Measurements from ENCODE around the gene SLC43A2. TPM values are rescaled to one million over a fixed set of nuclear protein-coding genes. Genes with fewer than 3 reads are reported as not detected.
A peak's percentile ranks its signal among the peaks of the same experiment; 100 is the strongest.

Gene SLC43A2
- total RNA-seq, 2 experiments from 2014 or later: 0.40 to 0.52 TPM

DNA sequence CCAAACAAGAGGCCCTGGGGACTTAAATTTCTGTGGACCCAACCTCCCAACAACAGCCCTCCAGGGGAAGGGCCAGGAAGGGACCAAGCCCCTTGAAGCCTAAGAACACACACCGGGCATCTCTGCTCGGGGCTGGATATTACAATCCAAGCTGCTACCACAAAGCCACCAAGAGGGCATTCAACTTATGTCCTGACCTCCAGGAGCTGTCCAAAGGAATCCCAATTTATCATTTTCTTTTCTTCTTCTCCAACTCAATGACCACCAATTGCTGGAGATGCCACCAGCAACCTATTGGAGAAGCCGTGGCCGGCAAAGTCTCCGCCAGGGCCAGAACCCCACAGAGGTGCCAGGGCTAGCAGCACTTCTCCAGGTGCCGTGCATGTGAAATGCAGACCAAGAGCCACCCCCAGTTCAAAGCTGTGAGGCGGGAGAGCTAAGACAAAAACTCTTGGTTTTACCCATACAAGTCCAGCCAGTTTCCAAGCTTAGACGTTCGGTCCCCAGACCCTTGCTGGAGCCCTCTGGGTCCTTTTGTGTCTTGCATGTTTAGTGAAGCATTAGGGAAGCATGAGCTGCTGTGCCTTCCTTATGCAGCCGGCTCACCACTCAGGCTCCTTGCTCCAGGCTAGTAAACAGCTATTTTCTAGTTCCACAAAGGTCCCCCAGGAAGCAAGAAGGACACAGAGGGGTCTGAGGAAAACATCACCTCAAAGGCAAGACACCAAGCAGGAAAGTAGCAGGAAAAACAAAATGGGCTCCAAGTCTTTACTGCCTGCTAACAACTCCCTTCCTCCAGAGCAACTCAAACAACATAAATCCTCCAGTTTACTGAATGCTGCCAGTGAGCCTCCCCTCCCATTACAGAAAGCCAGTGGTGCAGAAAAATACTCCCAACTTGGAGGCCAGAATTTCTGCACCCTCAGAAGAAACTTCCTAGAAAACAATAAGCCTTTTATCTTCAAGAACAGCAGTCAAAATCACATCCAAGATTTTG lies 69.3 kb downstream of the SLC43A2 start:
- ChIA-PET POLR2A (interaction anchor here (0.6 kb wide), 1 partner anchor 116 kb away, joined by 4 read pairs; no protein-coding TSS in a partner anchor), CTCF (interaction anchor here (1.0 to 1.4 kb wide), 2 partner anchors 10 to 15 kb away, joined by 3 to 6 read pairs; no protein-coding TSS in a partner anchor)
- H3K4me3 Mint-ChIP-seq: no peak overlapping the region
- H3K27ac Mint-ChIP-seq: peak overlapping the region; percentile 11
- peaks cover 9% of the 10 kb centered on the region for H3K36me3 Mint-ChIP-seq (ENCODE audit: low read depth)
- H3K27me3 Mint-ChIP-seq: peaks cover 4% of the 10 kb centered on the region
- H3K4me1 Mint-ChIP-seq: peaks cover 41% of the 10 kb centered on the region
- no peak for DNase-seq
- H3K9me3 Mint-ChIP-seq: no peaks in the 10 kb centered on the region

DNA sequence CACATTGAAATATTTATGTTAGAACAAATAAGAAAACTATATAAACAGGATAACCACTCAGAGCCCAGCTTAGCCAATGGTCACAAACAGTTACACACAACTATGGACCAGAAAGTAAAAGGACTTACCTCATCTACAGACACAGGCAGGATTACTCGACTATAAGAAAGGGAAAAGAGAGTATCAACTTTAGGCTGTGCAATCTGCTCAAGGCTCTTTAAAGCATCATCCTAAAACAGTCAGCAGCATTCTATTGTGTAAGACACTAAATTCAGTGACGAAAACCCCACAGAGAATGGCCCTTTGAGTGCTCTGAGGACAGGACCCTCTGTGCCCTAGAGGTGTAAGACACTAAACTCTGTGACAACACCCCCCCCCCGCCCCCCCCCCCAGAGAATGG lies 70.2 kb downstream of the SLC43A2 start:
- POLR2A ChIA-PET: no interaction called here
- Mint-ChIP-seq H3K9me3 (no peaks in the 10 kb centered on the region), H3K27ac (no peak overlapping the region), H3K36me3 (ENCODE audit: low read depth) (peaks cover 9% of the 10 kb centered on the region), H3K4me3 (no peak overlapping the region), H3K4me1 (peaks cover 33% of the 10 kb centered on the region), H3K27me3 (no peaks in the 10 kb centered on the region)
- CTCF ChIA-PET: interaction anchor here (1.0 to 1.4 kb wide), 2 partner anchors 9 to 16 kb away, joined by 3 to 6 read pairs; no protein-coding TSS in a partner anchor
- no peak for DNase-seq

- H3K4me3 Mint-ChIP-seq: no peak overlapping the region
- no peaks in the 10 kb centered on the region for H3K27me3 Mint-ChIP-seq
- no peak for DNase-seq
- ChIA-PET POLR2A (no interaction called here), CTCF (interaction anchor here (0.6 kb wide), 1 partner anchor 29 kb away, joined by 3 read pairs; no protein-coding TSS in a partner anchor)
- H3K9me3 Mint-ChIP-seq: no peaks in the 10 kb centered on the region
- H3K27ac Mint-ChIP-seq: no peak overlapping the region
- peaks cover 28% of the 10 kb centered on the region for H3K4me1 Mint-ChIP-seq
- peaks cover 11% of the 10 kb centered on the region for H3K36me3 Mint-ChIP-seq (ENCODE audit: low read depth)
Measured at GRCh38 chr17:1557355-1558095, 71.1 kb downstream of the SLC43A2 start.

DNA sequence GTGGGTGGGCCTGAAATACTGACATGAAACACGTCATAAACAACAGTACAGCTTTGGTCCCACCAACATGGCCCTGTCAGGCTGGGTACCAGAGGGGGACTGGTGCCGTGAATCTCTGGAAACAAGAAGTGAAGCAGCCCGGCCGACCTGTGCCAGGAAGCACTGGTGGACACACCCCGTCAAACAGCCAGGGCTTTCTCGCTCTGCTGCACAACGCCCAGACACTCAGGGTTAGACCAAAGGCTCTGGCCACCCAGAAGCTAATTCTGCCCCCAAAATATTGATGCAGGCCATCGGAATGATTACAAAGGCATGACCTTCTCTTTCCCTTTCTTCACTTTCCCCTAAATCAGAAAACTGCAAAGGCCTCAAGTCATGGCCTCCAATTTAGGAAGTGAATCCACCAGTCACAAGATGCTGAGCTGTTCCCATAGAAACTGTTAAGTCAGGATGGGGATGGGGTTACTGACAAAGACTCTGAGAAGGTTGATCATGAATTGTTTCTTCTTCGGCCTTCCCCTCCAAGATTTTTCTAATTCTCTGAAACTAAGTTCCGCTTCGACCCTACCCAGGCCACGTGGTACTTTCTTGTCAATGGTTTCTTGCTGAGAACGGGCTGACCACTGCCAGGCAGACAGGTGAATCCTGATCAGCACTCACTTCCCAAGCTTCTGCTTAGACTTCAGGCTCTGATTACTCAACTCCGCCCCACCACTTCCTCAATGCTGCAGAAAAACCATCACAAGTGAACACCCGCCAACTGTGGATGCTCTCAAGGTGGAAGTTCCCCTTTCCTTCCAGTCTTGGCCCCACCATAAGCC lies 72.8 kb downstream of the SLC43A2 start:
- H3K4me3 Mint-ChIP-seq: no peak overlapping the region
- no peaks in the 10 kb centered on the region for H3K27me3 Mint-ChIP-seq
- H3K4me1 Mint-ChIP-seq: peaks cover 19% of the 10 kb centered on the region
- H3K9me3 Mint-ChIP-seq: no peaks in the 10 kb centered on the region
- H3K27ac Mint-ChIP-seq: no peak overlapping the region
- no peak for DNase-seq
- peaks cover 12% of the 10 kb centered on the region for H3K36me3 Mint-ChIP-seq (ENCODE audit: low read depth)
- ChIA-PET POLR2A (no interaction called here), CTCF (no interaction called here)

DNA sequence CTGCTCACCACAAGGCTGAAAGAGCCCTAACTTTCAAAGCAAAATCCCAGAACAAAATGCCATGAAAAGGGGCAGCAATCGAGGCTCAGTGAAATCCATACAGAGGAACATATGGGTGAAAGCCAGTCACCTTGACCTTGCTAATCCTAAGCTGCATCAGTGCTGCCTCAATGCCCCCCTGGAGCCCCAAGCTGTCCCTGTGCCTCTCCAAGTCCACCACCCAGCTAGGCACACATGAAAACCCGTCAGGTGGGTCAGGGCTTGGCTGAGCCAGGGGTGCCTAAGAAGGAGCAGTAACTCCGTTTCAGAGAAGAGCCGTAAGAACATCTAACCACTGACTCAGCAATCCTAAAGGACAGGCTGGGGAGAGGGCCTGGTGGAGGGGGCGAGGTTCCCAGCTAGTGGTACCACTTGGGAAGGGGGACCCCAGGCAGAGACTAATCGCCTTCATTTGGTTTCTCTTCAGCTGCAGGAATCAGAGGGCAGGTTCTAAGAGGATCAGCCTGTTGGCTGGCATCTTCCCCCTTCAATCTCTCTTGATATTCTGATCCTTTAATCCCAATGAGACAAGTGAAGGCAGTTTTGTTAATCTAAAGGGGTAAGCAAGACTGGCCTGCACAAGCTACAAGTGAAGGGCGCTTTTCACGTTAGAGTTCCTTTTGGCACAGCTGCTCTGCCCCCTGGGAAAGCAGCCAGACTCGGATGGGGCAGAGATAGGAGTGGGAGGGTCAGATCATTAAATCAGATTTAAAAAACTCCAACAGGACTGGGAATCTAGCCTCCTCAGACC lies 73.7 kb downstream of the SLC43A2 start:
- no peak overlapping the region for H3K4me3 Mint-ChIP-seq
- DNase-seq: no peak
- H3K9me3 Mint-ChIP-seq: no peaks in the 10 kb centered on the region
- no peak overlapping the region for H3K27ac Mint-ChIP-seq
- peaks cover 19% of the 10 kb centered on the region for H3K36me3 Mint-ChIP-seq (ENCODE audit: low read depth)
- no peaks in the 10 kb centered on the region for H3K27me3 Mint-ChIP-seq
- peaks cover 13% of the 10 kb centered on the region for H3K4me1 Mint-ChIP-seq
- CTCF ChIA-PET: no interaction called here
- POLR2A ChIA-PET: no interaction called here

DNA sequence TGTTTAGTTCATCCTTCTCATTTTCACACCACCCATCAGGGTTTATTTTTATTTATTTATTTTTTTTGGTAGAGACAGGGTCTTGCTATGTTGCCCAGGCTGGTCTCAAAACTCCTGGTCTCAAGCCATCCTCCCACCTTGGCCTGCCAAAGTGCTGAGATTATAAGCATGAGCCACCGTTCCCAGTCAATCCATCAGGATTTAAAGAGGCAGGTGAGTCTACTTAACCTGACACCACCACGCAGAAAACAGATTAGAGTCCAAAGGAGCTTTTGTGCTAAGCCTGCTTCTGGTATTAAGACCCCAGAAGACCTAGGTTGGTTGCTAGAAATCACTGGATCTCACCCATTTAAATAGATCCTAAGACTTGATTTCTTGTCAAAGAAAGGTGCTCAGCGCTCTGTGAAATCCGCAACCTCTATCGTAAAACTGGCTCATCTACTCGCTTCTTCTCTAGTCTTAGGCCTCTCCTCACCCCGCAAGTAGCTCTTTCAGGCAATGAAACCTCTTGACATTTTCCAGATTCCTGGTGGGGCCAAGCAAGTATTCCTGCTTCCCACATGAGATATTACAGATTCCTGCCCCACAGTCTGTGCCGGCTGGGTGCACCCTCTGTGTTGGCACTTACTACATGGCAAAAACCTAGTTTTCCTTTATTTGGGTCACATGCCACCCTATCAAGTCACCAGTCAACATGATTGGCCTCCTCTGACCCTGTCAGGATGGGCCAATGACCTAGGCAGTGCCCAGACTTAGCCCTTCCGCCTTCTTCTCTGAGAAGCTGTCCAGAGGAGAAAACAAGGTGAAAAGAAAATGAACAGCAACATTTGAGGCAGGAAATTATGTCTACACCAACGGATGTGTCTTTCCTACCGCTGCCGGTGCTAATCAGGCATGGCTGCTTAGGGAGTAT lies 75.0 kb downstream of the SLC43A2 start:
- Mint-ChIP-seq H3K27me3 (no peaks in the 10 kb centered on the region), H3K4me1 (peaks cover 13% of the 10 kb centered on the region), H3K36me3 (ENCODE audit: low read depth) (peaks cover 17% of the 10 kb centered on the region), H3K9me3 (no peaks in the 10 kb centered on the region), H3K4me3 (no peak overlapping the region), H3K27ac (no peak overlapping the region)
- no peak for DNase-seq
- ChIA-PET POLR2A (no interaction called here), CTCF (no interaction called here)

DNA sequence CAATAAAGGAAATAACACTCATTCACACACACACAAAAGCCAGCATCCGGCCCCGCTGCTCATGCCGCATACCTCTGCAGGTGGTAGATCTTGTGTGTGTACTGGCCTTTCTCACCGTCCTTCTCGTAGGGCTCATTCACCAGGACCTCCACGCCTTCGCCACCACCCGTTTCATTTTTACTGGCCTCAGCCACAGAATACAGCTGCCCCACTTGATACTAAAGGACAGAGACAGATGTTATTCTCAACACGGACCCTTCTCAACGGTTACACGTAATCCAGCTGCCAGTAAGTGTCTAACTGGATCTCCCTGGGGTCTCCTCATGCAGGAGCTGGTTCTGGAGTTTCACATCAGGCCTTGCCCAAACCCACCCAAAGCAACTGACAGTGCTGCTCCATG lies 75.7 kb downstream of the SLC43A2 start:
- H3K27me3 Mint-ChIP-seq: no peaks in the 10 kb centered on the region
- no peak for DNase-seq
- H3K4me1 Mint-ChIP-seq: peaks cover 13% of the 10 kb centered on the region
- ChIA-PET POLR2A (no interaction called here), CTCF (no interaction called here)
- H3K4me3 Mint-ChIP-seq: no peak overlapping the region
- no peaks in the 10 kb centered on the region for H3K9me3 Mint-ChIP-seq
- H3K27ac Mint-ChIP-seq: no peak overlapping the region
- peaks cover 17% of the 10 kb centered on the region for H3K36me3 Mint-ChIP-seq (ENCODE audit: low read depth)

- peaks cover 7% of the 10 kb centered on the region for H3K4me1 Mint-ChIP-seq
- H3K9me3 Mint-ChIP-seq: no peaks in the 10 kb centered on the region
- no peak overlapping the region for H3K4me3 Mint-ChIP-seq
- H3K27ac Mint-ChIP-seq: no peak overlapping the region
- H3K36me3 Mint-ChIP-seq (ENCODE audit: low read depth): peaks cover 11% of the 10 kb centered on the region
- ChIA-PET POLR2A (interaction anchor here (0.7 kb wide), 1 partner anchor 161 kb away, joined by 3 read pairs; no protein-coding TSS in a partner anchor), CTCF (interaction anchor here (0.5 kb wide), 1 partner anchor 428 kb away, joined by 3 read pairs; no protein-coding TSS in a partner anchor)
- DNase-seq: no peak
- H3K27me3 Mint-ChIP-seq: no peaks in the 10 kb centered on the region
Measured at GRCh38 chr17:1551741-1552140, 76.9 kb downstream of the SLC43A2 start.

DNA sequence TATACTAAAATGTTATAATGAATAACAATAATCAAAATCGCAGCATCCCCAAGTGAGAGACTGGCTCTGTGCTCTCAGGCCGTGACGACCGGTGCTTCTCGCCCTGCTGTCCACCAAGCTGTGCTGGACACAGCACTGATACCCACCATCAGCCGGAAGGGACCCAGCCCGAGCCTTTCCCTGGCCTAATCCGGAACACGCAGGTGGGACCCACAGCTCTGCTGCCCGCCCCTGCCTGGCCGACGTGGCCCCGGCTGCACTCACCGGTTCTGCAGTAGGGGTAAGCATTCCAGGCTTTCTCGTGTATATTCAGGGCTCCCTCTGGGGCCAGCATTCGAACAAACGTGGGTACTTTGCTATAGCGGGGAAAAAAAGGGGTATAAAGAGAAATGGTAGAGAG lies 80.6 kb downstream of the SLC43A2 start:
- CTCF ChIA-PET: interaction anchor here (2.8 kb wide), 1 partner anchor 11 kb away, joined by 6 read pairs; no protein-coding TSS in a partner anchor
- H3K4me1 Mint-ChIP-seq: no peaks in the 10 kb centered on the region
- POLR2A ChIA-PET: no interaction called here
- peaks cover 11% of the 10 kb centered on the region for H3K36me3 Mint-ChIP-seq (ENCODE audit: low read depth)
- no peaks in the 10 kb centered on the region for H3K9me3 Mint-ChIP-seq
- H3K27ac Mint-ChIP-seq: no peak overlapping the region
- no peak overlapping the region for H3K4me3 Mint-ChIP-seq
- DNase-seq: no peak
- no peaks in the 10 kb centered on the region for H3K27me3 Mint-ChIP-seq

DNA sequence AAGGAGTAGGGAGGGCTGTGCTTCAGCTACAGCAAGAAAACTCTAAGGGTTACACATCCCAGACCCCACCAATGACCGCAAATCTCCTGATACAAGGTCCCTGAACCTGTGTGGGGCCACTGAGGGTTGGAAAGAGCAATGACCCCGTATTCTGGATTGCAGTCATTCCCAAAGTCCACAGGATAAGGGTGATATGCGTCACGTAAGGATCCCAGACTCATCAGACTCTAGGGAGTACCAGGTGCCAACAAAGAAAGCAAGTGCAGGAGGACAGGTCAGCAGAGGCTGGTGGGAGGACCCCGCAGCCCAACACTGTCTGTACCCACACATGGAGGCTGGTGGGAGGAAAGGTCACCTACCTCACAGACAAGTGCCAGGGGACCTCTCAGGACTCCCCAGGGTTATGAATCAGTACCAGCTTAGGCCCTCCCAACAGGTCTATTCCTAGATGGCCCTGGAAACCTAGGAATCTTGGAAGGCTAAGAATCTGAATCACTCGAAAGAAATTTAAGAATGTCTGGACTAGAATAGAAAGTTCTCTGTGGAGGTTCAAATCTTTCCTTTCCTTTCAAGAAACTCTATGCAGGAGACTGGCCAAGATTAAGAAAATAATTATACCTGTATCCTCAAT lies 82.2 kb downstream of the SLC43A2 start:
- Mint-ChIP-seq H3K9me3 (no peaks in the 10 kb centered on the region), H3K36me3 (ENCODE audit: low read depth) (peaks cover 10% of the 10 kb centered on the region), H3K4me3 (no peak overlapping the region), H3K27ac (no peak overlapping the region), H3K4me1 (no peaks in the 10 kb centered on the region), H3K27me3 (no peaks in the 10 kb centered on the region)
- POLR2A ChIA-PET: no interaction called here
- no peak for DNase-seq
- CTCF ChIA-PET: interaction anchor here (1.5 kb wide), 1 partner anchor 30 kb away, joined by 3 read pairs; the partner anchor contains the start of gene INPP5K

DNA sequence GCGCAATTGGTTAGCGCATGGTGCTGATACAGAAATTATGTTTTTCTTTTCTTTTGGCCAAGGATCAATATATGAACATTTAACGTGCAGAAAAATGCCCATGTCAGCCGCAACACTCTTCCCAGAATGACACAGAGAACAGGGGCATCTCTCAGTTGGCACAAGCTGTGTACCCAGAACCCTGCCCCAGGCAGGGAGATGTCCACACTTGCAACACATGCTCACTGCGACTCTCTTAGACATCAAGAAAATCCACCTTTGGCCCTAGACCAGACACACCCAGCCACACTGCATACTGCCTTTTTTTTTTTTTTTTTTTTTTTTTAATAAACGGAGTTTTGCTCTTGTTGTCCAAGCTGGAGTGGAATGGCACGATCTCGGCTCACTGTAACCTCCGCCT lies 83.0 kb downstream of the SLC43A2 start:
- POLR2A ChIA-PET: no interaction called here
- no peaks in the 10 kb centered on the region for H3K4me1 Mint-ChIP-seq

More for the DNA sequence above, 83.0 kb downstream of the SLC43A2 start:
- no peak overlapping the region for H3K27ac Mint-ChIP-seq
- H3K4me3 Mint-ChIP-seq: no peak overlapping the region
- H3K36me3 Mint-ChIP-seq (ENCODE audit: low read depth): peaks cover 11% of the 10 kb centered on the region
- CTCF ChIA-PET: interaction anchor here (1.1 kb wide), 1 partner anchor 180 kb away, joined by 3 read pairs; no protein-coding TSS in a partner anchor
- no peak for DNase-seq
- H3K27me3 Mint-ChIP-seq: no peaks in the 10 kb centered on the region
- no peaks in the 10 kb centered on the region for H3K9me3 Mint-ChIP-seq
